ENCODE data around the gene ATG4A.

The ATG4A gene

GRCh38 chrX:108091264-108091877 lies at the start of gene ATG4A, which contains the start of gene PSMD10:
Gene ATG4A, plus strand, starts transcription at chrX:108091778. Its CDS starts 49 bp downstream, at chrX:108091827.
Gene PSMD10, minus strand, starts transcription at chrX:108091542. Its CDS starts 22 bp downstream, at chrX:108091520.
- DNase-seq, result peak; percentile 94

- no peak for DNase-seq
These were observed 46.9 kb upstream of the ATG4A start, which contains the start of gene VSIG1 for GRCh38 chrX:108044554-108045256. Gene VSIG1, plus strand, starts transcription at chrX:108045065. Its CDS starts 66 bp downstream, at chrX:108045131.

- DNase-seq, result no peak
These were observed 41.9 kb upstream of the ATG4A start for GRCh38 chrX:108049649-108050048.

GRCh38 chrX:108053218-108053617 lies 38.4 kb upstream of the ATG4A start:
- no peak for DNase-seq

GRCh38 chrX:108055546-108055945 lies 36.0 kb upstream of the ATG4A start:
- DNase-seq, result no peak

GRCh38 chrX:108059801-108060200 lies 31.8 kb upstream of the ATG4A start:
- DNase-seq, result no peak

- DNase-seq, result no peak
These were observed 27.6 kb upstream of the ATG4A start for GRCh38 chrX:108064001-108064400.

- DNase-seq, result no peak
These were observed 27.0 kb upstream of the ATG4A start for GRCh38 chrX:108064613-108065012.

GRCh38 chrX:108068121-108068520 lies 23.5 kb upstream of the ATG4A start:
- DNase-seq, result no peak

GRCh38 chrX:108070891-108071290 lies 20.7 kb upstream of the ATG4A start:
- no peak for DNase-seq

GRCh38 chrX:108071578-108071977 lies 20.0 kb upstream of the ATG4A start:
- DNase-seq, result no peak

GRCh38 chrX:108072746-108073145 lies 18.8 kb upstream of the ATG4A start:
- no peak for DNase-seq

- no peak for DNase-seq
These were observed 10.5 kb upstream of the ATG4A start for GRCh38 chrX:108081110-108081509.

GRCh38 chrX:108087792-108088191 lies 3.8 kb upstream of the ATG4A start:
- no peak for DNase-seq

GRCh38 chrX:108088511-108088910 lies 3.1 kb upstream of the ATG4A start:
- no peak for DNase-seq

GRCh38 chrX:108090491-108091263 lies 901 bp upstream of the ATG4A start:
- DNase-seq, result peak; percentile 25

- peak; percentile 59 for DNase-seq
These were observed 307 bp downstream of the ATG4A start for GRCh38 chrX:108091878-108092291.

- DNase-seq, result no peak
These were observed 5.8 kb downstream of the ATG4A start for GRCh38 chrX:108097380-108097779.

- no peak for DNase-seq
These were observed 13.9 kb downstream of the ATG4A start for GRCh38 chrX:108105473-108105872.

GRCh38 chrX:108114541-108114940 lies 23.0 kb downstream of the ATG4A start:
- DNase-seq, result no peak

GRCh38 chrX:108117988-108118387 lies 26.4 kb downstream of the ATG4A start:
- peak; percentile 1 for DNase-seq

- no peak for DNase-seq
These were observed 29.7 kb downstream of the ATG4A start for GRCh38 chrX:108121291-108121690.

- no peak for DNase-seq
These were observed 31.2 kb downstream of the ATG4A start for GRCh38 chrX:108122748-108123147.

Data from NCI-H526 treated with DMSO at 0.1 percent for 48 hours (cell line).